IMR-90 (cell line): ENCODE measurements around the gene NKX2-3. TPM values are rescaled to one million over a fixed set of nuclear protein-coding genes. Genes with fewer than 3 reads are reported as not detected.

ENCODE experiments used
- ATAC-seq: fragments of 200-7000 bp; cut with Tn5 transposase; 2 replicates; pipeline ENCODE4 v1.9.1; 2020; ENCODE audit warnings: low read depth, mild to moderate bottlenecking, moderate library complexity
- BruUV-seq: library from RNA; stranded (reverse); fragments of 400-500 nt; replicated peaks from 2 replicates; lab custom pipeline; 2021; lab: Mats Ljungman, UMichigan
- CTCF ChIA-PET: fragments of 300-600 bp; formaldehyde crosslinking; extraction: SDS; loops from one replicate; lab custom pipeline; 2021; ENCODE audit warnings: antibody characterized with exemption; lab: Yijun Ruan, JAX
- POLR2A ChIA-PET: fragments of 300-600 bp; sonication (Branson Sonifier 250); formaldehyde crosslinking; loops from one replicate; lab custom pipeline; 2022; ENCODE audit warnings: antibody characterized with exemption; ENCODE audit not compliant: unreplicated experiment; lab: Charles Lee
- DNase-seq: peaks from one replicate; pipeline ENCODE4 v3.0.0; 2013
- H2AFZ ChIP-seq: replicated peaks from 2 replicates; pipeline ENCODE3; 2013; ENCODE audit warnings: low read length, mild to moderate bottlenecking; ENCODE audit not compliant: poor library complexity
- H2AK5ac ChIP-seq: 2 replicates; pipeline ENCODE4 v1.6.1; 2013; ENCODE audit warnings: low read depth, low read length, inconsistent platforms
- H2AK9ac ChIP-seq: replicated peaks from 2 replicates; pipeline ENCODE3; 2013; ENCODE audit warnings: mild to moderate bottlenecking, low read depth, low read length, moderate library complexity; ENCODE audit not compliant: poor library complexity
- H2BK120ac ChIP-seq: 2 replicates; pipeline ENCODE4 v1.6.1; 2013; ENCODE audit warnings: low read depth, low read length, inconsistent platforms
- H2BK15ac ChIP-seq: 3 replicates; pipeline ENCODE4 v1.6.1; 2013; ENCODE audit warnings: low read depth, low read length, inconsistent platforms
- H2BK20ac ChIP-seq: 2 replicates; pipeline ENCODE4 v1.6.1; 2013; ENCODE audit warnings: low read depth, mild to moderate bottlenecking, inconsistent platforms, low read length, moderate library complexity
- H2BK5ac ChIP-seq: 2 replicates; pipeline ENCODE4 v1.6.1; 2013; ENCODE audit warnings: mild to moderate bottlenecking, low read depth, low read length, inconsistent platforms; ENCODE audit not compliant: poor library complexity, severe bottlenecking
- H3K14ac ChIP-seq: replicated peaks from 2 replicates; pipeline ENCODE4 v1.6.1; 2013; ENCODE audit warnings: low read depth, low read length, inconsistent platforms
- H3K18ac ChIP-seq: 2 replicates; pipeline ENCODE4 v1.6.1; 2013; ENCODE audit warnings: low read depth, low read length, control low read depth
- H3K23ac ChIP-seq: 2 replicates; pipeline ENCODE4 v1.6.1; 2013; ENCODE audit warnings: low read depth, low read length, inconsistent platforms
- H3K27ac ChIP-seq: 2 replicates; pipeline ENCODE4 v1.5.1; 2013; ENCODE audit warnings: mild to moderate bottlenecking, control low read depth, low read length; ENCODE audit not compliant: insufficient read depth
- H3K27me3 ChIP-seq: 2 replicates; pipeline ENCODE4 v1.6.1; 2013; ENCODE audit warnings: low read length; ENCODE audit not compliant: control insufficient read depth, insufficient read depth
- H3K36me3 ChIP-seq: 2 replicates; pipeline ENCODE4 v1.6.1; 2013; ENCODE audit warnings: low read length, mixed read lengths; ENCODE audit not compliant: control insufficient read depth, insufficient read depth
- H3K4ac ChIP-seq: 2 replicates; pipeline ENCODE4 v1.6.1; 2013; ENCODE audit warnings: low read depth, low read length, inconsistent platforms
- H3K4me1 ChIP-seq: 2 replicates; pipeline ENCODE4 v1.6.1; 2013; ENCODE audit warnings: low read length, mixed read lengths; ENCODE audit not compliant: control insufficient read depth, insufficient read depth
- H3K4me2 ChIP-seq: 2 replicates; pipeline ENCODE4 v1.6.1; 2013; ENCODE audit warnings: low read depth, mild to moderate bottlenecking, control low read depth, low read length, moderate library complexity
- H3K4me3 ChIP-seq: 2 replicates; pipeline ENCODE4 v1.5.1; 2013; ENCODE audit warnings: low read depth, mild to moderate bottlenecking, control low read depth, low read length, moderate library complexity; ENCODE audit not compliant: insufficient read depth
- H3K56ac ChIP-seq: 2 replicates; pipeline ENCODE4 v1.6.1; 2013; ENCODE audit warnings: low read length, inconsistent platforms; ENCODE audit not compliant: insufficient read depth; ENCODE audit errors: extremely low read depth
- H3K79me1 ChIP-seq, 2 experiments: 2 replicates each; pipeline ENCODE4 v1.6.1; 2013; ENCODE audit warnings: low read length in 2 of 2, inconsistent platforms in 1 of 2, low read depth in 1 of 2
- H3K9ac ChIP-seq: 2 replicates; pipeline ENCODE4 v1.6.1; 2013; ENCODE audit warnings: low read depth, low read length, control low read depth
- H3K9me1 ChIP-seq: 2 replicates; pipeline ENCODE4 v1.6.1; 2013; ENCODE audit warnings: low read length, inconsistent platforms; ENCODE audit not compliant: insufficient read depth
- H3K9me3 ChIP-seq: 2 replicates; pipeline ENCODE4 v1.6.1; 2013; ENCODE audit warnings: low read length; ENCODE audit not compliant: control insufficient read depth, insufficient read depth
- H4K20me1 ChIP-seq: 2 replicates; pipeline ENCODE4 v1.6.1; 2013; ENCODE audit warnings: low read length, inconsistent platforms; ENCODE audit not compliant: insufficient read depth
- H4K5ac ChIP-seq: 2 replicates; pipeline ENCODE4 v1.6.1; 2013; ENCODE audit warnings: mild to moderate bottlenecking, low read depth, low read length, control low read depth
- H4K8ac ChIP-seq, 2 experiments: 2 replicates each; pipeline ENCODE4 v1.6.1; 2013; ENCODE audit warnings: low read depth in 2 of 2, low read length in 2 of 2, control low read depth in 1 of 2, inconsistent platforms in 1 of 2
- H4K91ac ChIP-seq: 2 replicates; pipeline ENCODE4 v1.6.1; 2013; ENCODE audit warnings: low read depth, low read length, inconsistent platforms; ENCODE audit not compliant: insufficient read depth
- BHLHE40 ChIP-seq: fragments of 150-350 bp; IDR thresholded peaks from 2 replicates; pipeline ENCODE4 v1.6.1; 2016; ENCODE audit warnings: mild to moderate bottlenecking, low read depth, low read length
- CEBPB ChIP-seq: IDR thresholded peaks from 2 replicates; pipeline ENCODE4 v1.6.1; 2012; ENCODE audit warnings: low read depth, low read length, improper control_type of control experiment
- FOS ChIP-seq: fragments of 150-350 bp; IDR thresholded peaks from 2 replicates; pipeline ENCODE4 v1.6.1; 2016; ENCODE audit warnings: low read depth, low read length
- MAFK ChIP-seq: IDR thresholded peaks from 2 replicates; pipeline ENCODE4 v1.6.1; 2012; ENCODE audit warnings: low read depth, low read length, improper control_type of control experiment
- MAZ ChIP-seq: IDR thresholded peaks from 2 replicates; pipeline ENCODE4 v1.6.1; 2012; ENCODE audit warnings: low read depth, mild to moderate bottlenecking, low read length, improper control_type of control experiment, moderate library complexity, borderline replicate concordance
- MXI1 ChIP-seq: IDR thresholded peaks from 2 replicates; pipeline ENCODE4 v1.6.1; 2012; ENCODE audit warnings: low read depth, mild to moderate bottlenecking, low read length, moderate library complexity, borderline replicate concordance
- NFE2L2 ChIP-seq: fragments of 150-350 bp; IDR thresholded peaks from 2 replicates; pipeline ENCODE4 v1.6.1; 2016; ENCODE audit warnings: low read depth, mild to moderate bottlenecking, low read length
- POLR2A ChIP-seq: IDR thresholded peaks from 2 replicates; pipeline ENCODE4 v1.6.1; 2012; ENCODE audit warnings: mild to moderate bottlenecking, low read depth, low read length
- RAD21 ChIP-seq: IDR thresholded peaks from 2 replicates; pipeline ENCODE4 v1.6.1; 2012; ENCODE audit warnings: low read length, improper control_type of control experiment
- RFX5 ChIP-seq: IDR thresholded peaks from 2 replicates; pipeline ENCODE4 v1.8.0; 2012; ENCODE audit warnings: low read depth, mild to moderate bottlenecking, low read length, moderate library complexity
- SMC3 ChIP-seq: fragments of 150-350 bp; IDR thresholded peaks from 2 replicates; pipeline ENCODE4 v1.6.1; 2016; ENCODE audit warnings: low read depth, mild to moderate bottlenecking, antibody characterized with exemption, low read length, moderate library complexity
- USF2 ChIP-seq: fragments of 150-350 bp; IDR thresholded peaks from 2 replicates; pipeline ENCODE4 v1.6.1; 2017; ENCODE audit warnings: mild to moderate bottlenecking, antibody characterized with exemption, low read length, low read depth
- WGBS, 2 experiments: methylation state at CpG; one replicate each; pipeline versions ENCODE4 v1.1.5 to v1.1.7; 2013; ENCODE audit warnings: missing lambda C conversion rate in 2 of 2; ENCODE audit not compliant: insufficient read length in 1 of 2; ENCODE audit errors: extremely low coverage in 2 of 2; 5-methylcytosine and 5-hydroxymethylcytosine counted together
- dilution Hi-C: fragments of 300-500 bp; cut with HindIII; formaldehyde crosslinking; loops from one replicate; pipeline ENCODE4 v1.14.3; 2018; ENCODE audit warnings: low sequenced_read_pairs; ENCODE audit not compliant: unreplicated experiment
- in situ Hi-C: fragments of 300-500 bp; cut with MboI; formaldehyde crosslinking; loops from 3 replicates; pipeline ENCODE4 v1.14.3; 2019; ENCODE audit warnings: low sequenced_read_pairs, inconsistent platforms, mixed read lengths
- intact Hi-C: fragments of 100-400 bp; cut with micrococcal nuclease; formaldehyde crosslinking; loops from 2 replicates; pipeline ENCODE4 v1.10.0; 2022
- polyA plus RNA-seq, 3 experiments: library from polyadenylated mRNA; depleted of rRNA; stranded (reverse); fragments of >200 nt; gene quantifications; 2 replicates each; pipeline ENCODE4 v1.2.3, GENCODE V29; 2012; ENCODE audit warnings: low replicate concordance in 1 of 3
- total RNA-seq: library from RNA; depleted of rRNA; stranded (reverse); fragments of >200 nt; gene quantifications from 2 replicates; pipeline ENCODE4 v1.2.3, GENCODE V29; 2012

The NKX2-3 gene
- total and polyA plus RNA-seq, 2 of the 4 experiments (the other 2 are of a cell fraction), result not detected

- ATAC-seq, result no peak
- Histone ChIP-seq H3K27ac (no peak overlapping the region), H3K4ac (no peak overlapping the region), H3K4me1 (no peaks in the 10 kb centered on the region), H2BK5ac (no peak overlapping the region), H3K23ac (no peak overlapping the region), H4K8ac (no peak overlapping the region), H2AFZ (no peak overlapping the region), H3K18ac (no peak overlapping the region), H4K20me1 (no peaks in the 10 kb centered on the region), H3K4me2 (no peak overlapping the region), H3K4me3 (no peak overlapping the region), H3K9ac (no peak overlapping the region), H4K91ac (no peak overlapping the region), H3K56ac (no peak overlapping the region), H3K9me1 (no peaks in the 10 kb centered on the region), H3K27me3 (peaks cover 79% of the 10 kb centered on the region), H3K9me3 (peaks cover 8% of the 10 kb centered on the region), H2AK5ac (no peak overlapping the region), H4K5ac (no peak overlapping the region), H2BK15ac (no peak overlapping the region), H3K79me1 (no peaks in the 10 kb centered on the region), H2BK20ac (no peak overlapping the region), H3K14ac (no peak overlapping the region), H2BK120ac (no peak overlapping the region), H3K36me3 (no peaks in the 10 kb centered on the region), H2AK9ac (no peak overlapping the region)
- DNase-seq, result no peak
- 31% methylated on average over 9 of the region's 28 CpGs; no CpG with 5 or more reads in 1 of the 2 experiments for WGBS, 2 experiments
- in situ Hi-C loops, result no loop called here
- ChIA-PET CTCF (no interaction called here), POLR2A (no interaction called here)
- intact Hi-C loops, result no loop called here
- dilution Hi-C loops, result no loop called here
- TF ChIP-seq POLR2A, result no peak
- no peak for TF ChIP-seq USF2
- TF ChIP-seq CEBPB, result no peak
- TF ChIP-seq BHLHE40, result no peak
- TF ChIP-seq SMC3, result no peak
- TF ChIP-seq MAZ, result no peak
- no peak for TF ChIP-seq MAFK
- no peak for TF ChIP-seq MXI1
- no peak for TF ChIP-seq RFX5
- TF ChIP-seq RAD21, result no peak
- TF ChIP-seq FOS, result no peak
- TF ChIP-seq NFE2L2, result no peak
- BruUV-seq, result no TSS peak
Observed at GRCh38 chr10:99540306-99540656, 7.5 kb downstream of the NKX2-3 start.
